ENCODE measurements around the gene MYOF. TPM values are rescaled to one million over a fixed set of nuclear protein-coding genes. Genes with fewer than 3 reads are reported as not detected.

MYOF gene, protein sequence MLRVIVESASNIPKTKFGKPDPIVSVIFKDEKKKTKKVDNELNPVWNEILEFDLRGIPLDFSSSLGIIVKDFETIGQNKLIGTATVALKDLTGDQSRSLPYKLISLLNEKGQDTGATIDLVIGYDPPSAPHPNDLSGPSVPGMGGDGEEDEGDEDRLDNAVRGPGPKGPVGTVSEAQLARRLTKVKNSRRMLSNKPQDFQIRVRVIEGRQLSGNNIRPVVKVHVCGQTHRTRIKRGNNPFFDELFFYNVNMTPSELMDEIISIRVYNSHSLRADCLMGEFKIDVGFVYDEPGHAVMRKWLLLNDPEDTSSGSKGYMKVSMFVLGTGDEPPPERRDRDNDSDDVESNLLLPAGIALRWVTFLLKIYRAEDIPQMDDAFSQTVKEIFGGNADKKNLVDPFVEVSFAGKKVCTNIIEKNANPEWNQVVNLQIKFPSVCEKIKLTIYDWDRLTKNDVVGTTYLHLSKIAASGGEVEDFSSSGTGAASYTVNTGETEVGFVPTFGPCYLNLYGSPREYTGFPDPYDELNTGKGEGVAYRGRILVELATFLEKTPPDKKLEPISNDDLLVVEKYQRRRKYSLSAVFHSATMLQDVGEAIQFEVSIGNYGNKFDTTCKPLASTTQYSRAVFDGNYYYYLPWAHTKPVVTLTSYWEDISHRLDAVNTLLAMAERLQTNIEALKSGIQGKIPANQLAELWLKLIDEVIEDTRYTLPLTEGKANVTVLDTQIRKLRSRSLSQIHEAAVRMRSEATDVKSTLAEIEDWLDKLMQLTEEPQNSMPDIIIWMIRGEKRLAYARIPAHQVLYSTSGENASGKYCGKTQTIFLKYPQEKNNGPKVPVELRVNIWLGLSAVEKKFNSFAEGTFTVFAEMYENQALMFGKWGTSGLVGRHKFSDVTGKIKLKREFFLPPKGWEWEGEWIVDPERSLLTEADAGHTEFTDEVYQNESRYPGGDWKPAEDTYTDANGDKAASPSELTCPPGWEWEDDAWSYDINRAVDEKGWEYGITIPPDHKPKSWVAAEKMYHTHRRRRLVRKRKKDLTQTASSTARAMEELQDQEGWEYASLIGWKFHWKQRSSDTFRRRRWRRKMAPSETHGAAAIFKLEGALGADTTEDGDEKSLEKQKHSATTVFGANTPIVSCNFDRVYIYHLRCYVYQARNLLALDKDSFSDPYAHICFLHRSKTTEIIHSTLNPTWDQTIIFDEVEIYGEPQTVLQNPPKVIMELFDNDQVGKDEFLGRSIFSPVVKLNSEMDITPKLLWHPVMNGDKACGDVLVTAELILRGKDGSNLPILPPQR (N-terminal part only)
- total RNA-seq (2022; extraction: Qiagen RNA extraction): 177 to 295 TPM (median 215 TPM) in 5 replicates

DNA sequence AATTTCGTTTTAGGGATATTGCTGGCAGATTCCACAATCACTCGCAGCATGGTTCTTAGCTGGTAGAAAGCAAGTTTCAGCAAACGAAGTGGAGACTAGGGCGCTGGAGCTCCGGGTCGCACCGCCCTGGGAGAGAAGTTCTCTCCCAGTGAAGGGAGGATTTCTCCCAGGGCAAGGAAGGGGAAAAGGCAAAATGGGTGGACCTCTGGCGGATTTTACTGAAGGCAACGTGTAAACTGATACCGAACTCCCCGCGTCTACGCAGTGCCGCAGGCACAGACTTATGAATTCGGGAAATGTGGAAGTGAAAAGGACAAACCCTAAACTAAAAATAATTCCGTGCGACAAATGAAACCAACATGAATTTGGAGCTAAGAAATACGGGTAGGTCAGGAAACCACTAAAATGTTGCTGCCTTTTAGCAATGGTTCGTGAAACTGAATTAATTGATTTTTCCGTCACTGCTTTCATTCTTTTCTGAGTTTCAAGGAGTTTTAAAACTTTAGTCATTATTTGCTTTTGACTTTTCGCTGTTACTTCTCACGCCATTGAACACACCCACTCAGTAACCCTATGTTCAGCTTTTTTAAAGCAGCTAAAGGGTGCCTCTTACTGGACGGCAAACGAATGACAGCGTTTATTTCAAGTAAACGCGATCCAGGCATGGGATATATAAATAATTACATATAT lies at the start of gene MYOF:
Gene MYOF, minus strand, starts transcription at position 190 of the 690 bp plus-strand sequence. Its CDS starts 140 bp downstream, at position 50.

DNA sequence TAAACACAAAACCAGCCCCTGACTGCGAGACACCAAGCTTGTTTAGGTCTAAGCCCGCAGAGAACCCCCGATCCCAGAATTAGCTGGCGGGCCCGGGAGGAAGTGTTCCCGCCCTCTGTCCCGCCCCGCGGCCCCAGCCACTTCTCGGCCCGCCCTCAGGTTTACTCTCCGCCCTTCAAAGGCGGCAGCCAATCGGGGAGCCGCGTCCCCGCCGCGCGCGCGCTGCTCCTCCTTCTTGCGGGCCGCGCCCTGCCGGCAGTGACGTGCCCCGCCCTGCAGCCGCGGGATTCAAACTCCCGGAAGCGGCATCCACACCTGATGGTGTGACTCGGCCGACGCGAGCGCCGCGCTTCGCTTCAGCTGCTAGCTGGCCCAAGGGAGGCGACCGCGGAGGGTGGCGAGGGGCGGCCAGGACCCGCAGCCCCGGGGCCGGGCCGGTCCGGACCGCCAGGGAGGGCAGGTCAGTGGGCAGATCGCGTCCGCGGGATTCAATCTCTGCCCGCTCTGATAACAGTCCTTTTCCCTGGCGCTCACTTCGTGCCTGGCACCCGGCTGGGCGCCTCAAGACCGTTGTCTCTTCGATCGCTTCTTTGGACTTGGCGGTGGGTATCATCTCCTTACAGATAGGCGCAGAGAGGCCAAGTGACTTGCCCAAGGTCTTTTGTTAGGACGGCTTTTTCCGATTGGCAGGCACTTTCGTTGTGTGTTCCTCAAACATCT lies 14.3 kb upstream of the MYOF start, which contains the start of gene CEP55:
Gene CEP55, plus strand, starts transcription at position 291 of the 720 bp plus-strand sequence. CDS start 3,440 bp downstream, outside the sequence.

Other genes starting within 250 kb of the MYOF start
- gene CEP55, start 14.3 kb upstream of the MYOF start, total RNA-seq (2022; extraction: Qiagen RNA extraction): 53.3 to 76.4 TPM (median 65.5 TPM) in 5 replicates
- 0.06 to 0.12 TPM (median 0.08 TPM) in 5 replicates for gene FFAR4, start 84.3 kb upstream of the MYOF start, total RNA-seq (2022; extraction: Qiagen RNA extraction)
- 5.0 to 10.5 TPM (median 9.5 TPM) in 5 replicates for gene RBP4, start 118.9 kb upstream of the MYOF start, total RNA-seq (2022; extraction: Qiagen RNA extraction)
- gene PDE6C, start 130.2 kb upstream of the MYOF start, total RNA-seq (2022; extraction: Qiagen RNA extraction): not detected in 5 replicates
- 4.6 to 5.7 TPM (median 5.1 TPM) in 5 replicates for gene FRA10AC1, start 220.3 kb upstream of the MYOF start, total RNA-seq (2022; extraction: Qiagen RNA extraction)

Measured in A549 treated with Hydrocortisone at 1 μM for 4 hours (cell line).